Measurements from ENCODE around the gene KMT2C.

- TF ChIP-seq GATA2 (IDR thresholded peaks at IDR 0.05; ENCODE audit: low read depth, low read length): no peak
- no peak for TF ChIP-seq GATA3 (IDR thresholded peaks at IDR 0.05; ENCODE audit: low read depth, low read length)
Measured at GRCh38 chr7:152436111-152436930, 518 bp upstream of the KMT2C start.

Data from SH-SY5Y (cell line).